ENCODE data around the gene EARS2. TPM values are rescaled to one million over a fixed set of nuclear protein-coding genes. Genes with fewer than 3 reads are reported as not detected.

Gene EARS2
- total and polyA plus RNA-seq, 2 of the 4 experiments (the other 2 are of a cell fraction) = 28.1 to 37.8 TPM

- Histone ChIP-seq H3K9me3 (ENCODE audit: control insufficient read depth, insufficient read depth, low read length) (no peaks in the 10 kb centered on the region), H2BK120ac (ENCODE audit: low read depth, low read length) (no peak overlapping the region), H2AFZ (replicated peaks; ENCODE audit: low read length, poor library complexity) (no peak overlapping the region), H4K91ac (ENCODE audit: insufficient read depth, low read depth, low read length) (no peak overlapping the region), H4K8ac (ENCODE audit: low read depth in 2 of 2, low read length in 2 of 2) (no peak overlapping the region), H3K18ac (ENCODE audit: low read depth, low read length) (no peak overlapping the region), H3K27ac (ENCODE audit: insufficient read depth, low read length) (no peak overlapping the region), H3K23ac (ENCODE audit: low read depth, low read length) (no peak overlapping the region), H3K79me1 (ENCODE audit: low read depth in 1 of 2, low read length in 2 of 2) (peaks cover 29 to 71% of the 10 kb centered on the region in 2 experiments), H3K4me1 (ENCODE audit: control insufficient read depth, insufficient read depth, low read length) (peaks cover 7% of the 10 kb centered on the region), H3K9me1 (ENCODE audit: insufficient read depth, low read length) (peaks cover 15% of the 10 kb centered on the region), H2BK5ac (ENCODE audit: low read depth, low read length, poor library complexity, severe bottlenecking) (no peak overlapping the region), H2AK5ac (ENCODE audit: low read depth, low read length) (no peak overlapping the region), H3K9ac (ENCODE audit: low read depth, low read length) (no peak overlapping the region), H2BK15ac (ENCODE audit: low read depth, low read length) (no peak overlapping the region), H3K14ac (replicated peaks; ENCODE audit: low read depth, low read length) (no peak overlapping the region), H3K56ac (ENCODE audit: extremely low read depth, insufficient read depth, low read length) (no peak overlapping the region), H3K4me2 (ENCODE audit: low read depth, low read length) (no peak overlapping the region), H4K5ac (ENCODE audit: low read depth, low read length) (no peak overlapping the region), H3K4me3 (ENCODE audit: insufficient read depth, low read depth, low read length) (no peak overlapping the region), H2AK9ac (replicated peaks; ENCODE audit: low read depth, low read length, poor library complexity) (no peak overlapping the region), H3K36me3 (ENCODE audit: control insufficient read depth, insufficient read depth, low read length) (peaks cover 5% of the 10 kb centered on the region), H2BK20ac (ENCODE audit: low read depth, low read length) (no peak overlapping the region), H4K20me1 (ENCODE audit: insufficient read depth, low read length) (peaks cover 54% of the 10 kb centered on the region), H3K27me3 (ENCODE audit: control insufficient read depth, insufficient read depth, low read length) (no peaks in the 10 kb centered on the region), H3K4ac (ENCODE audit: low read depth, low read length) (no peak overlapping the region)
- intact Hi-C loops (cut with micrococcal nuclease) (no loop called here), in situ Hi-C loops (cut with MboI; ENCODE audit: low sequenced_read_pairs) (no loop called here), dilution Hi-C loops (cut with HindIII; ENCODE audit: low sequenced_read_pairs, unreplicated experiment) (no loop called here)
- POLR2A ChIA-PET (ENCODE audit: unreplicated experiment) = no interaction called here
- ATAC-seq (ENCODE audit: low read depth) = no peak
- CTCF ChIA-PET = no interaction called here
- no peak for DNase-seq
- WGBS, 2 experiments (ENCODE audit: extremely low coverage in 2 of 2, insufficient read length in 1 of 2) = no CpG with 5 or more reads among the region's 7 CpGs
- no TSS peak for BruUV-seq (replicated peaks)
- TF ChIP-seq RFX5 (IDR thresholded peaks at IDR 0.05; ENCODE audit: low read depth, low read length) (no peak), MXI1 (IDR thresholded peaks at IDR 0.05; ENCODE audit: borderline replicate concordance, low read depth, low read length) (no peak), POLR2A (IDR thresholded peaks at IDR 0.05; ENCODE audit: low read depth, low read length) (no peak), FOS (IDR thresholded peaks at IDR 0.05; ENCODE audit: low read depth, low read length) (no peak), SMC3 (IDR thresholded peaks at IDR 0.05; ENCODE audit: low read depth, low read length) (no peak), BHLHE40 (IDR thresholded peaks at IDR 0.05; ENCODE audit: low read depth, low read length) (no peak), MAZ (IDR thresholded peaks at IDR 0.05; ENCODE audit: borderline replicate concordance, low read depth, low read length) (no peak), RCOR1 (IDR thresholded peaks at IDR 0.05; ENCODE audit: insufficient replicate concordance, low read length) (no peak), CHD1 (IDR thresholded peaks at IDR 0.05; ENCODE audit: low read depth, low read length) (no peak), ELK1 (IDR thresholded peaks at IDR 0.05; ENCODE audit: borderline replicate concordance, low read depth, low read length) (no peak), RAD21 (IDR thresholded peaks at IDR 0.05; ENCODE audit: low read length) (no peak), CEBPB (IDR thresholded peaks at IDR 0.05; ENCODE audit: low read depth, low read length) (no peak), NFE2L2 (IDR thresholded peaks at IDR 0.05; ENCODE audit: low read depth, low read length) (no peak), MAFK (IDR thresholded peaks at IDR 0.05; ENCODE audit: low read depth, low read length) (no peak)
- TF ChIP-seq, protein P1, sequence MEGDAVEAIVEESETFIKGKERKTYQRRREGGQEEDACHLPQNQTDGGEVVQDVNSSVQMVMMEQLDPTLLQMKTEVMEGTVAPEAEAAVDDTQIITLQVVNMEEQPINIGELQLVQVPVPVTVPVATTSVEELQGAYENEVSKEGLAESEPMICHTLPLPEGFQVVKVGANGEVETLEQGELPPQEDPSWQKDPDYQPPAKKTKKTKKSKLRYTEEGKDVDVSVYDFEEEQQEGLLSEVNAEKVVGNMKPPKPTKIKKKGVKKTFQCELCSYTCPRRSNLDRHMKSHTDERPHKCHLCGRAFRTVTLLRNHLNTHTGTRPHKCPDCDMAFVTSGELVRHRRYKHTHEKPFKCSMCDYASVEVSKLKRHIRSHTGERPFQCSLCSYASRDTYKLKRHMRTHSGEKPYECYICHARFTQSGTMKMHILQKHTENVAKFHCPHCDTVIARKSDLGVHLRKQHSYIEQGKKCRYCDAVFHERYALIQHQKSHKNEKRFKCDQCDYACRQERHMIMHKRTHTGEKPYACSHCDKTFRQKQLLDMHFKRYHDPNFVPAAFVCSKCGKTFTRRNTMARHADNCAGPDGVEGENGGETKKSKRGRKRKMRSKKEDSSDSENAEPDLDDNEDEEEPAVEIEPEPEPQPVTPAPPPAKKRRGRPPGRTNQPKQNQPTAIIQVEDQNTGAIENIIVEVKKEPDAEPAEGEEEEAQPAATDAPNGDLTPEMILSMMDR (conservative IDR thresholded peaks at IDR 0.05; ENCODE audit: low read depth, low read length) = no peak
- TF ChIP-seq, protein P2, sequence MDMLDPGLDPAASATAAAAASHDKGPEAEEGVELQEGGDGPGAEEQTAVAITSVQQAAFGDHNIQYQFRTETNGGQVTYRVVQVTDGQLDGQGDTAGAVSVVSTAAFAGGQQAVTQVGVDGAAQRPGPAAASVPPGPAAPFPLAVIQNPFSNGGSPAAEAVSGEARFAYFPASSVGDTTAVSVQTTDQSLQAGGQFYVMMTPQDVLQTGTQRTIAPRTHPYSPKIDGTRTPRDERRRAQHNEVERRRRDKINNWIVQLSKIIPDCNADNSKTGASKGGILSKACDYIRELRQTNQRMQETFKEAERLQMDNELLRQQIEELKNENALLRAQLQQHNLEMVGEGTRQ (IDR thresholded peaks at IDR 0.05; ENCODE audit: low read depth, low read length) = no peak
Observed at GRCh38 chr16:23499801-23500200, 57.3 kb downstream of the EARS2 start.
